ENCODE results near the gene MYBPC1. TPM values are rescaled to one million over a fixed set of nuclear protein-coding genes. Genes with fewer than 3 reads are reported as not detected.

Gene MYBPC1
- total RNA-seq, 1 experiment from 2014 or later = not detected

- Histone ChIP-seq H2AFZ (no peak overlapping the region), H3K9me2 (ENCODE audit: insufficient read depth) (no peaks in the 10 kb centered on the region), H3K4me2 (no peak overlapping the region), H3K27ac (no peak overlapping the region), H3K4me1 (replicated peaks; ENCODE audit: insufficient read depth) (no peaks in the 10 kb centered on the region), H3K79me2 (ENCODE audit: low read depth) (no peaks in the 10 kb centered on the region), H4K20me1 (ENCODE audit: insufficient read depth) (no peaks in the 10 kb centered on the region), H3K9me3 (ENCODE audit: insufficient read depth, low read depth) (no peaks in the 10 kb centered on the region), H3F3A (ENCODE audit: insufficient read depth, low read depth) (no peaks in the 10 kb centered on the region), H3K36me3 (ENCODE audit: low read depth) (no peaks in the 10 kb centered on the region), H3K4me3 (no peak overlapping the region), H3K27me3 (ENCODE audit: insufficient read depth, low read depth) (no peaks in the 10 kb centered on the region)
- TF ChIP-seq EZH2 (IDR thresholded peaks at IDR 0.05; ENCODE audit: low read depth) = no peak
- TF ChIP-seq CTCF (conservative IDR thresholded peaks at IDR 0.05) = no peak
- BruUV-seq (replicated peaks) = no TSS peak
- ChIA-PET POLR2A (ENCODE audit: unreplicated experiment) (no interaction called here), CTCF (interaction anchor here (0.7 kb wide), 1 partner anchor 1165 kb away, joined by 12 read pairs; no protein-coding TSS in a partner anchor)
- DNase-seq = no peak
- intact Hi-C loops (cut with micrococcal nuclease; ENCODE audit: unreplicated experiment) = no loop called here
Observed at GRCh38 chr12:101714877-101715444, 120.2 kb downstream of the MYBPC1 start.

- intact Hi-C loops (cut with micrococcal nuclease; ENCODE audit: unreplicated experiment) = no loop called here
- Histone ChIP-seq H3K4me3 (no peak overlapping the region), H3K9me2 (ENCODE audit: insufficient read depth) (no peaks in the 10 kb centered on the region), H3K27me3 (ENCODE audit: insufficient read depth, low read depth) (no peaks in the 10 kb centered on the region), H2AFZ (no peak overlapping the region), H3K4me1 (replicated peaks; ENCODE audit: insufficient read depth) (no peaks in the 10 kb centered on the region), H3K4me2 (no peak overlapping the region), H4K20me1 (ENCODE audit: insufficient read depth) (no peaks in the 10 kb centered on the region), H3K9me3 (ENCODE audit: insufficient read depth, low read depth) (no peaks in the 10 kb centered on the region), H3K36me3 (ENCODE audit: low read depth) (no peaks in the 10 kb centered on the region), H3K79me2 (ENCODE audit: low read depth) (no peaks in the 10 kb centered on the region), H3F3A (ENCODE audit: insufficient read depth, low read depth) (no peaks in the 10 kb centered on the region), H3K27ac (no peak overlapping the region)
- ChIA-PET POLR2A (ENCODE audit: unreplicated experiment) (no interaction called here), CTCF (no interaction called here)
- BruUV-seq (replicated peaks) = no TSS peak
- TF ChIP-seq EZH2 (IDR thresholded peaks at IDR 0.05; ENCODE audit: low read depth) (no peak), CTCF (conservative IDR thresholded peaks at IDR 0.05) (no peak)
- no peak for DNase-seq
Observed at GRCh38 chr12:101719566-101719965, 124.8 kb downstream of the MYBPC1 start.

GRCh38 chr12:101720118-101720517 is 125.3 kb downstream of the MYBPC1 start:
- no peaks in the 10 kb centered on the region for H3K79me2 ChIP-seq (ENCODE audit: low read depth)
- no peak overlapping the region for H3K4me2 ChIP-seq
- no peaks in the 10 kb centered on the region for H4K20me1 ChIP-seq (ENCODE audit: insufficient read depth)
- ChIA-PET POLR2A (ENCODE audit: unreplicated experiment) (no interaction called here), CTCF (no interaction called here)
- TF ChIP-seq CTCF (conservative IDR thresholded peaks at IDR 0.05) (no peak), EZH2 (IDR thresholded peaks at IDR 0.05; ENCODE audit: low read depth) (no peak)
- intact Hi-C loops (cut with micrococcal nuclease; ENCODE audit: unreplicated experiment) = no loop called here
- no peaks in the 10 kb centered on the region for H3K36me3 ChIP-seq (ENCODE audit: low read depth)
- no peaks in the 10 kb centered on the region for H3K27me3 ChIP-seq (ENCODE audit: insufficient read depth, low read depth)
- H2AFZ ChIP-seq = no peak overlapping the region
- no TSS peak for BruUV-seq (replicated peaks)
- H3K4me1 ChIP-seq (replicated peaks; ENCODE audit: insufficient read depth) = no peaks in the 10 kb centered on the region
- no peaks in the 10 kb centered on the region for H3K9me2 ChIP-seq (ENCODE audit: insufficient read depth)
- DNase-seq = no peak
- H3K27ac ChIP-seq = no peak overlapping the region
- no peaks in the 10 kb centered on the region for H3F3A ChIP-seq (ENCODE audit: insufficient read depth, low read depth)
- no peak overlapping the region for H3K4me3 ChIP-seq
- H3K9me3 ChIP-seq (ENCODE audit: insufficient read depth, low read depth) = no peaks in the 10 kb centered on the region
